Measurements from ENCODE around the gene LAMC2. TPM values are rescaled to one million over a fixed set of nuclear protein-coding genes. Genes with fewer than 3 reads are reported as not detected.
A peak's percentile ranks its signal among the peaks of the same experiment; 100 is the strongest.

The LAMC2 gene
- total RNA-seq, 1 donor from 2014 or later = 13.9 TPM

DNA sequence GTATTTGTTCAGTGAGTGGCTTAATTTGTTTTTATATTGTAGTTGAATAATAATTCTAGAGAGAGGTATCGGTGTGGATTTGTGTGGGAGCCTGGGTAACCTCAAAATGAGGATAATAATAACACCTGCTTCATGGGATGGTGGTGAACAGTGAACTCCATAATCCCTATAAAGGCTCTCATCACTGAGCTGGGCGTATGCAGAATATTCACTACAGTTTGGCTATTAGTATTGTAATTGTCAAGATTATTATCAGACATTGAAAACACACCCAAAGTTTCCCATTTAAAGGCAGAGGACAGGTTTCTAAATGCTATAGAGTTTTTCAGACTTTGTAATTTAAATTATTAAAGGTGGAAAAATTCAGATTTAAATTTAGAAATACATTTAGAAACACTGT is 7.0 kb upstream of the LAMC2 start:
- no peaks in the 10 kb centered on the region for H3K36me3 ChIP-seq (ENCODE audit: insufficient read depth, low read length)
- H3K79me2 ChIP-seq (ENCODE audit: insufficient read depth, low read length) = no peaks in the 10 kb centered on the region
- H3K4me1 ChIP-seq (ENCODE audit: insufficient read depth, low read length) = peaks cover 13% of the 10 kb centered on the region
- H4K20me1 ChIP-seq (ENCODE audit: insufficient read depth, low read length) = no peaks in the 10 kb centered on the region
- Mint-ChIP-seq H3K27me3 (ENCODE audit: low read depth, unreplicated experiment) (no peaks in the 10 kb centered on the region), H3K9me3 (ENCODE audit: unreplicated experiment) (no peaks in the 10 kb centered on the region), H3K27ac (ENCODE audit: unreplicated experiment) (no peak overlapping the region), H3K4me3 (ENCODE audit: unreplicated experiment) (no peak overlapping the region), H3K4me1 (ENCODE audit: low read depth, unreplicated experiment) (peaks cover 18% of the 10 kb centered on the region), H3K36me3 (ENCODE audit: low read depth, unreplicated experiment) (no peaks in the 10 kb centered on the region)
- H3K4me2 ChIP-seq (ENCODE audit: low read length) = no peak overlapping the region
- TF ChIP-seq EZH2 (IDR thresholded peaks at IDR 0.05; ENCODE audit: insufficient read depth, low read length) = no peak
- no peak for TF ChIP-seq CTCF (IDR thresholded peaks at IDR 0.05; ENCODE audit: insufficient read depth, low read depth, low read length)
- FAIRE-seq (no peak), DNase-seq (ENCODE audit: low read depth) (no peak)
- H3K27me3 ChIP-seq (ENCODE audit: insufficient read depth, low read length) = no peaks in the 10 kb centered on the region
- no peak overlapping the region for H3K4me3 ChIP-seq (ENCODE audit: insufficient read depth, low read depth, low read length)
- H3K27ac ChIP-seq (ENCODE audit: low read depth, low read length) = no peak overlapping the region
- no peak overlapping the region for H2AFZ ChIP-seq (ENCODE audit: low read depth, low read length)
- no peaks in the 10 kb centered on the region for H3K9me3 ChIP-seq (ENCODE audit: insufficient read depth, low read depth, low read length)
- no peak overlapping the region for H3K9ac ChIP-seq (ENCODE audit: low read length)

DNA sequence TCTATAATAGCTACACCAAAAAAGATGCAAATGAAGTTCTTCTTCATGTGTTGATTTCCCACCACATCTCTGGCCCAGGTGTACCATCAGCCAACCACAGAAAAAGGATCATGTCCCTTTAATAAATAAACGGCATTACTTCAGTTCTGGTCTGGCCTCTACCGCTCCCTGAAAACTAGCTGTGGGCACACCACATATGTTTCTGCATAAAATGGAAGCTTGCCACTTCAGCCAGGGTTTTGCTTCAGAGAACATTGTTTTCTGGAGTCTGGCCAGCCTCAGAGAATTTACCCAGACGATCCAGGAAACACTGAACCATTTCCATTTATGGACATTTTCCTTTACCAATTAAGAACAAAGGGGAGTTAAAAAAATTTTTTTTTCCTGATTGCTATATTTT is 5.8 kb upstream of the LAMC2 start:
- FAIRE-seq = peak; percentile 13
- no peak overlapping the region for H3K4me3 Mint-ChIP-seq (ENCODE audit: unreplicated experiment)

More for the DNA sequence above, 5.8 kb upstream of the LAMC2 start:
- no peaks in the 10 kb centered on the region for H3K36me3 ChIP-seq (ENCODE audit: insufficient read depth, low read length)
- H3K4me3 ChIP-seq (ENCODE audit: insufficient read depth, low read depth, low read length) = no peak overlapping the region
- H3K79me2 ChIP-seq (ENCODE audit: insufficient read depth, low read length) = no peaks in the 10 kb centered on the region
- peak; percentile 86 for DNase-seq (ENCODE audit: low read depth)
- H3K27me3 ChIP-seq (ENCODE audit: insufficient read depth, low read length) = no peaks in the 10 kb centered on the region
- H3K4me1 Mint-ChIP-seq (ENCODE audit: low read depth, unreplicated experiment) = peaks cover 18% of the 10 kb centered on the region
- no peaks in the 10 kb centered on the region for H3K9me3 ChIP-seq (ENCODE audit: insufficient read depth, low read depth, low read length)
- H3K9me3 Mint-ChIP-seq (ENCODE audit: unreplicated experiment) = no peaks in the 10 kb centered on the region
- H3K4me1 ChIP-seq (ENCODE audit: insufficient read depth, low read length) = peaks cover 13% of the 10 kb centered on the region
- H3K27ac ChIP-seq (ENCODE audit: low read depth, low read length) = peak overlapping the region; percentile 88
- H4K20me1 ChIP-seq (ENCODE audit: insufficient read depth, low read length) = no peaks in the 10 kb centered on the region
- H3K36me3 Mint-ChIP-seq (ENCODE audit: low read depth, unreplicated experiment) = no peaks in the 10 kb centered on the region
- H2AFZ ChIP-seq (ENCODE audit: low read depth, low read length) = peak overlapping the region; percentile 68
- no peaks in the 10 kb centered on the region for H3K27me3 Mint-ChIP-seq (ENCODE audit: low read depth, unreplicated experiment)
- TF ChIP-seq CTCF (IDR thresholded peaks at IDR 0.05; ENCODE audit: insufficient read depth, low read depth, low read length) (no peak), EZH2 (IDR thresholded peaks at IDR 0.05; ENCODE audit: insufficient read depth, low read length) (no peak)
- peak overlapping the region; percentile 90 for H3K27ac Mint-ChIP-seq (ENCODE audit: unreplicated experiment)
- peak overlapping the region; percentile 58 for H3K4me2 ChIP-seq (ENCODE audit: low read length)
- H3K9ac ChIP-seq (ENCODE audit: low read length) = peak overlapping the region; percentile 60
